ENCODE results near the gene POTEI. TPM values are rescaled to one million over a fixed set of nuclear protein-coding genes. Genes with fewer than 3 reads are reported as not detected.
"Not testable (repeated sequence)": the region's sequence is repeated elsewhere in the genome, so short reads cannot be mapped to it uniquely, and the experiment has no call there.

POTEI gene
- total RNA-seq (not detected), polyA plus RNA-seq (not detected), total RNA-seq (0 to 0.98 (median 0.07) reads per million in 6 experiments)

GRCh38 chr2:130509228-130509627 lies at the start of gene POTEI:
Gene POTEI (minus strand): TSS chr2:130509328. CDS start chr2:130509235, 93 bp downstream.
- ATAC-seq, H3K9me3 Mint-ChIP-seq, POLR2A ChIA-PET, H3K27me3 Mint-ChIP-seq, DNase-seq, H3K27ac Mint-ChIP-seq, H3K36me3 Mint-ChIP-seq, H3K4me3 Mint-ChIP-seq, H3K4me1 Mint-ChIP-seq: not testable (repeated sequence)

- ATAC-seq, H3K27me3 Mint-ChIP-seq, H3K36me3 Mint-ChIP-seq, H3K27ac Mint-ChIP-seq, H3K4me3 Mint-ChIP-seq, DNase-seq, H3K9me3 Mint-ChIP-seq, H3K4me1 Mint-ChIP-seq, POLR2A ChIA-PET: not testable (repeated sequence)
Measured at GRCh38 chr2:130556441-130556840, 47.3 kb upstream of the POTEI start.

GRCh38 chr2:130554178-130554577 lies 45.0 kb upstream of the POTEI start:
- ATAC-seq, DNase-seq, H3K9me3 Mint-ChIP-seq, H3K27me3 Mint-ChIP-seq, H3K4me3 Mint-ChIP-seq, H3K36me3 Mint-ChIP-seq, H3K4me1 Mint-ChIP-seq, POLR2A ChIA-PET, H3K27ac Mint-ChIP-seq: not testable (repeated sequence)

- H3K36me3 Mint-ChIP-seq, H3K27me3 Mint-ChIP-seq, POLR2A ChIA-PET, DNase-seq, ATAC-seq, H3K9me3 Mint-ChIP-seq, H3K4me1 Mint-ChIP-seq, H3K4me3 Mint-ChIP-seq, H3K27ac Mint-ChIP-seq: not testable (repeated sequence)
Measured at GRCh38 chr2:130549475-130549874, 40.3 kb upstream of the POTEI start.

- ATAC-seq, H3K27ac Mint-ChIP-seq, H3K4me1 Mint-ChIP-seq, DNase-seq, H3K27me3 Mint-ChIP-seq, H3K36me3 Mint-ChIP-seq, H3K4me3 Mint-ChIP-seq, POLR2A ChIA-PET, H3K9me3 Mint-ChIP-seq: not testable (repeated sequence)
Measured at GRCh38 chr2:130548418-130548817, 39.3 kb upstream of the POTEI start.

GRCh38 chr2:130544978-130545377 lies 35.9 kb upstream of the POTEI start:
- H3K9me3 Mint-ChIP-seq, POLR2A ChIA-PET, H3K27me3 Mint-ChIP-seq, DNase-seq, ATAC-seq, H3K4me1 Mint-ChIP-seq, H3K36me3 Mint-ChIP-seq, H3K27ac Mint-ChIP-seq, H3K4me3 Mint-ChIP-seq: not testable (repeated sequence)

- not testable (repeated sequence) for H3K4me1 Mint-ChIP-seq, H3K27ac Mint-ChIP-seq, H3K36me3 Mint-ChIP-seq
Measured at GRCh38 chr2:130543785-130544528, 34.8 kb upstream of the POTEI start.

GRCh38 chr2:130542789-130543188 lies 33.7 kb upstream of the POTEI start:
- H3K27me3 Mint-ChIP-seq, H3K4me1 Mint-ChIP-seq, H3K36me3 Mint-ChIP-seq, ATAC-seq, H3K9me3 Mint-ChIP-seq, POLR2A ChIA-PET, H3K4me3 Mint-ChIP-seq, H3K27ac Mint-ChIP-seq, DNase-seq: not testable (repeated sequence)

More at GRCh38 chr2:130543785-130544528, 34.8 kb upstream of the POTEI start:
- H3K4me3 Mint-ChIP-seq, DNase-seq, H3K9me3 Mint-ChIP-seq, POLR2A ChIA-PET, ATAC-seq, H3K27me3 Mint-ChIP-seq: not testable (repeated sequence)

GRCh38 chr2:130538271-130538670 lies 29.1 kb upstream of the POTEI start:
- H3K36me3 Mint-ChIP-seq, ATAC-seq, H3K27ac Mint-ChIP-seq, H3K27me3 Mint-ChIP-seq, DNase-seq, H3K9me3 Mint-ChIP-seq, H3K4me3 Mint-ChIP-seq, H3K4me1 Mint-ChIP-seq, POLR2A ChIA-PET: not testable (repeated sequence)

GRCh38 chr2:130536654-130537053 lies 27.5 kb upstream of the POTEI start:
- H3K27me3 Mint-ChIP-seq, DNase-seq, POLR2A ChIA-PET, H3K4me3 Mint-ChIP-seq, H3K4me1 Mint-ChIP-seq, H3K9me3 Mint-ChIP-seq, H3K36me3 Mint-ChIP-seq, ATAC-seq, H3K27ac Mint-ChIP-seq: not testable (repeated sequence)

- H3K9me3 Mint-ChIP-seq, H3K27me3 Mint-ChIP-seq, H3K4me3 Mint-ChIP-seq, POLR2A ChIA-PET, H3K36me3 Mint-ChIP-seq, H3K4me1 Mint-ChIP-seq, H3K27ac Mint-ChIP-seq, ATAC-seq, DNase-seq: not testable (repeated sequence)
Measured at GRCh38 chr2:130531672-130532071, 22.5 kb upstream of the POTEI start.

GRCh38 chr2:130531225-130531624 lies 22.1 kb upstream of the POTEI start:
- DNase-seq, ATAC-seq, H3K27me3 Mint-ChIP-seq, H3K36me3 Mint-ChIP-seq, POLR2A ChIA-PET, H3K4me1 Mint-ChIP-seq, H3K27ac Mint-ChIP-seq, H3K9me3 Mint-ChIP-seq, H3K4me3 Mint-ChIP-seq: not testable (repeated sequence)

GRCh38 chr2:130530212-130530611 lies 21.1 kb upstream of the POTEI start:
- POLR2A ChIA-PET, H3K36me3 Mint-ChIP-seq: not testable (repeated sequence)

GRCh38 chr2:130529545-130529944 lies 20.4 kb upstream of the POTEI start:
- H3K4me3 Mint-ChIP-seq, DNase-seq, POLR2A ChIA-PET, H3K27me3 Mint-ChIP-seq, H3K27ac Mint-ChIP-seq, H3K9me3 Mint-ChIP-seq, ATAC-seq, H3K36me3 Mint-ChIP-seq, H3K4me1 Mint-ChIP-seq: not testable (repeated sequence)

More at GRCh38 chr2:130530212-130530611, 21.1 kb upstream of the POTEI start:
- H3K27me3 Mint-ChIP-seq, ATAC-seq, DNase-seq, H3K4me3 Mint-ChIP-seq, H3K4me1 Mint-ChIP-seq, H3K9me3 Mint-ChIP-seq, H3K27ac Mint-ChIP-seq: not testable (repeated sequence)

Data from naive thymus-derived CD8-positive, alpha-beta T cell (primary cell).